Activated CD8-positive, alpha-beta memory T cell treated with anti-CD3 and anti-CD28 coated beads, Interleukin-2, amount 10 ng/mL, durations not matched to agents 7 days and 5 days (primary cell): ENCODE results near the gene CAMK4. TPM values are rescaled to one million over a fixed set of nuclear protein-coding genes. Genes with fewer than 3 reads are reported as not detected.
A peak's percentile ranks its signal among the peaks of the same experiment; 100 is the strongest.

Experiments
- ATAC-seq: fragments of 150-1000 bp; cut with Tn5 transposase; one replicate; pipeline ENCODE4 v1.10.0; 2021; ENCODE audit warnings: moderate library complexity
- CTCF ChIA-PET: fragments of 350-600 bp; sonication (Branson Sonifier 250); formaldehyde crosslinking; loops from one replicate; lab custom pipeline; 2021; ENCODE audit warnings: antibody characterized with exemption; lab: Charles Lee
- DNase-seq: peaks from one replicate; pipeline ENCODE4 v3.0.0-alpha.2; 2020
- H3K27ac Mint-ChIP-seq: one replicate; pipeline ENCODE4 v1.8.0; 2021; ENCODE audit warnings: mild to moderate bottlenecking, mixed read lengths
- H3K27me3 Mint-ChIP-seq: one replicate; pipeline ENCODE4 v1.8.0; 2021; ENCODE audit warnings: mixed read lengths
- H3K36me3 Mint-ChIP-seq: one replicate; pipeline ENCODE4 v1.8.0; 2021; ENCODE audit warnings: mild to moderate bottlenecking, mixed read lengths
- H3K4me1 Mint-ChIP-seq: one replicate; pipeline ENCODE4 v1.8.0; 2021; ENCODE audit warnings: mixed read lengths
- H3K4me3 Mint-ChIP-seq: one replicate; pipeline ENCODE4 v1.8.0; 2021; ENCODE audit warnings: mild to moderate bottlenecking, moderate library complexity, mixed read lengths
- H3K9me3 Mint-ChIP-seq: one replicate; pipeline ENCODE4 v1.8.0; 2022; ENCODE audit warnings: low read depth, mixed read lengths
- total RNA-seq, 2 experiments: library from RNA; stranded (reverse); gene quantifications; one replicate each; pipeline ENCODE4 v1.2.3, GENCODE V29; 2021

The CAMK4 gene
- total RNA-seq, 2 experiments from 2014 or later, result 77.4 to 91.1 TPM

GRCh38 chr5:111233052-111233374 lies 8.8 kb downstream of the CAMK4 start:
- H3K4me3 Mint-ChIP-seq, result peak overlapping the region; percentile 67
- H3K9me3 Mint-ChIP-seq, result no peaks in the 10 kb centered on the region
- CTCF ChIA-PET, result interaction anchor here (0.6 to 7.8 kb wide), 3 partner anchors 8 to 46 kb away, joined by 3 to 65 read pairs (median 5); partner anchors contain the start of gene CAMK4
- no peaks in the 10 kb centered on the region for H3K27me3 Mint-ChIP-seq
- H3K4me1 Mint-ChIP-seq, result peaks cover 89% of the 10 kb centered on the region
- peak overlapping the region; percentile 87 for H3K27ac Mint-ChIP-seq
- ATAC-seq, result peak; percentile 22
- no peak for DNase-seq
- peaks cover 22% of the 10 kb centered on the region for H3K36me3 Mint-ChIP-seq

- ATAC-seq, result peak; percentile 14
- H3K4me1 Mint-ChIP-seq, result peaks cover 89% of the 10 kb centered on the region
- H3K36me3 Mint-ChIP-seq, result peaks cover 18% of the 10 kb centered on the region
These were observed 9.9 kb downstream of the CAMK4 start for GRCh38 chr5:111234125-111234524.

GRCh38 chr5:111235635-111236034 lies 11.5 kb downstream of the CAMK4 start:
- ATAC-seq (no peak), DNase-seq (no peak)
- Mint-ChIP-seq H3K27me3 (no peaks in the 10 kb centered on the region), H3K4me1 (peaks cover 79% of the 10 kb centered on the region), H3K27ac (peak overlapping the region; percentile 96), H3K9me3 (no peaks in the 10 kb centered on the region), H3K4me3 (peak overlapping the region; percentile 3), H3K36me3 (peaks cover 12% of the 10 kb centered on the region)
- CTCF ChIA-PET, result interaction anchor here (0.8 to 7.8 kb wide), 6 partner anchors 10 to 44 kb away, joined by 3 to 65 read pairs (median 4); partner anchors contain the start of gene CAMK4

More at GRCh38 chr5:111234125-111234524, 9.9 kb downstream of the CAMK4 start:
- CTCF ChIA-PET, result interaction anchor here (7.8 kb wide), 1 partner anchor 9 kb away, joined by 65 read pairs; the partner anchor contains the start of gene CAMK4
- Mint-ChIP-seq H3K27ac (peak overlapping the region; percentile 96), H3K9me3 (no peaks in the 10 kb centered on the region), H3K27me3 (no peaks in the 10 kb centered on the region), H3K4me3 (peak overlapping the region; percentile 58)
- no peak for DNase-seq

GRCh38 chr5:111236348-111236747 lies 12.2 kb downstream of the CAMK4 start:
- peaks cover 10% of the 10 kb centered on the region for H3K36me3 Mint-ChIP-seq
- DNase-seq (no peak), ATAC-seq (no peak)
- H3K4me1 Mint-ChIP-seq, result peaks cover 75% of the 10 kb centered on the region
- H3K4me3 Mint-ChIP-seq, result peak overlapping the region; percentile 56
- H3K27ac Mint-ChIP-seq, result peak overlapping the region; percentile 96
- no peaks in the 10 kb centered on the region for H3K27me3 Mint-ChIP-seq
- H3K9me3 Mint-ChIP-seq, result no peaks in the 10 kb centered on the region
- CTCF ChIA-PET, result interaction anchor here (0.8 to 7.8 kb wide), 6 partner anchors 9 to 43 kb away, joined by 3 to 65 read pairs (median 4); partner anchors contain the start of gene CAMK4

- no peaks in the 10 kb centered on the region for H3K9me3 Mint-ChIP-seq
- H3K36me3 Mint-ChIP-seq, result peaks cover 13% of the 10 kb centered on the region
- H3K27me3 Mint-ChIP-seq, result no peaks in the 10 kb centered on the region
- ATAC-seq (peak; percentile 38), DNase-seq (no peak)
- CTCF ChIA-PET, result interaction anchor here (0.9 to 7.8 kb wide), 5 partner anchors 8 to 39 kb away, joined by 5 to 65 read pairs (median 7); partner anchors contain the start of gene CAMK4
- peak overlapping the region; percentile 96 for H3K27ac Mint-ChIP-seq
- peaks cover 72% of the 10 kb centered on the region for H3K4me1 Mint-ChIP-seq
- peak overlapping the region; percentile 56 for H3K4me3 Mint-ChIP-seq
These were observed 12.8 kb downstream of the CAMK4 start for GRCh38 chr5:111236995-111237394.

- H3K4me1 Mint-ChIP-seq, result peaks cover 68% of the 10 kb centered on the region
- peak overlapping the region; percentile 96 for H3K27ac Mint-ChIP-seq
- ATAC-seq (peak; percentile 11), DNase-seq (no peak)
- H3K36me3 Mint-ChIP-seq, result peaks cover 14% of the 10 kb centered on the region
- peak overlapping the region; percentile 56 for H3K4me3 Mint-ChIP-seq
- no peaks in the 10 kb centered on the region for H3K27me3 Mint-ChIP-seq
- no peaks in the 10 kb centered on the region for H3K9me3 Mint-ChIP-seq
- CTCF ChIA-PET, result interaction anchor here (0.9 to 7.8 kb wide), 6 partner anchors 8 to 41 kb away, joined by 5 to 65 read pairs (median 8); partner anchors contain the start of gene CAMK4
These were observed 13.3 kb downstream of the CAMK4 start for GRCh38 chr5:111237470-111237869.

- no peak overlapping the region for H3K4me3 Mint-ChIP-seq
- H3K4me1 Mint-ChIP-seq, result peaks cover 64% of the 10 kb centered on the region
- ATAC-seq (no peak), DNase-seq (no peak)
- H3K9me3 Mint-ChIP-seq, result no peaks in the 10 kb centered on the region
- H3K27ac Mint-ChIP-seq, result peak overlapping the region; percentile 96
- H3K27me3 Mint-ChIP-seq, result no peaks in the 10 kb centered on the region
- H3K36me3 Mint-ChIP-seq, result peaks cover 13% of the 10 kb centered on the region
- CTCF ChIA-PET, result interaction anchor here (0.6 to 7.8 kb wide), 3 partner anchors 14 to 40 kb away, joined by 3 to 65 read pairs (median 8); partner anchors contain the start of gene CAMK4
These were observed 14.4 kb downstream of the CAMK4 start for GRCh38 chr5:111238431-111239225.

- Mint-ChIP-seq H3K27me3 (no peaks in the 10 kb centered on the region), H3K27ac (no peak overlapping the region), H3K4me1 (peaks cover 52% of the 10 kb centered on the region), H3K4me3 (no peak overlapping the region), H3K9me3 (no peaks in the 10 kb centered on the region), H3K36me3 (peaks cover 20% of the 10 kb centered on the region)
- no peak for DNase-seq
- CTCF ChIA-PET, result interaction anchor here (1.0 kb wide), 1 partner anchor 18 kb away, joined by 4 read pairs; the partner anchor contains the start of gene CAMK4
- ATAC-seq, result no peak
These were observed 17.5 kb downstream of the CAMK4 start for GRCh38 chr5:111241696-111242095.

- H3K27ac Mint-ChIP-seq, result no peak overlapping the region
- no peaks in the 10 kb centered on the region for H3K27me3 Mint-ChIP-seq
- CTCF ChIA-PET, result no interaction called here
- DNase-seq (no peak), ATAC-seq (no peak)
- H3K4me3 Mint-ChIP-seq, result no peak overlapping the region
- no peaks in the 10 kb centered on the region for H3K9me3 Mint-ChIP-seq
- peaks cover 20% of the 10 kb centered on the region for H3K36me3 Mint-ChIP-seq
- H3K4me1 Mint-ChIP-seq, result peaks cover 47% of the 10 kb centered on the region
These were observed 18.4 kb downstream of the CAMK4 start for GRCh38 chr5:111242606-111243005.

- ATAC-seq (no peak), DNase-seq (no peak)
- no peak overlapping the region for H3K4me3 Mint-ChIP-seq
- CTCF ChIA-PET, result no interaction called here
- H3K36me3 Mint-ChIP-seq, result peaks cover 20% of the 10 kb centered on the region
- no peaks in the 10 kb centered on the region for H3K9me3 Mint-ChIP-seq
- no peak overlapping the region for H3K27ac Mint-ChIP-seq
- peaks cover 44% of the 10 kb centered on the region for H3K4me1 Mint-ChIP-seq
- no peaks in the 10 kb centered on the region for H3K27me3 Mint-ChIP-seq
These were observed 19.1 kb downstream of the CAMK4 start for GRCh38 chr5:111243318-111243717.

GRCh38 chr5:111245654-111246053 lies 21.5 kb downstream of the CAMK4 start:
- H3K27me3 Mint-ChIP-seq, result no peaks in the 10 kb centered on the region
- no peaks in the 10 kb centered on the region for H3K9me3 Mint-ChIP-seq
- DNase-seq, result no peak
- peaks cover 48% of the 10 kb centered on the region for H3K4me1 Mint-ChIP-seq
- H3K27ac Mint-ChIP-seq, result peak overlapping the region; percentile 52
- CTCF ChIA-PET, result interaction anchor here (1.5 to 4.0 kb wide), 6 partner anchors 9 to 34 kb away, joined by 3 to 18 read pairs (median 8); partner anchors contain the start of gene CAMK4
- ATAC-seq, result no peak
- peaks cover 22% of the 10 kb centered on the region for H3K36me3 Mint-ChIP-seq
- H3K4me3 Mint-ChIP-seq, result peak overlapping the region; percentile 4

GRCh38 chr5:111246459-111246858 lies 22.3 kb downstream of the CAMK4 start:
- Mint-ChIP-seq H3K9me3 (no peaks in the 10 kb centered on the region), H3K27me3 (no peaks in the 10 kb centered on the region), H3K27ac (peak overlapping the region; percentile 13), H3K36me3 (peaks cover 29% of the 10 kb centered on the region), H3K4me3 (peak overlapping the region; percentile 4), H3K4me1 (peaks cover 51% of the 10 kb centered on the region)
- DNase-seq, result no peak
- CTCF ChIA-PET, result interaction anchor here (0.8 to 4.0 kb wide), 7 partner anchors 9 to 34 kb away, joined by 3 to 18 read pairs (median 5); partner anchors contain the start of gene CAMK4
- peak; percentile 54 for ATAC-seq

GRCh38 chr5:111248571-111248970 lies 24.4 kb downstream of the CAMK4 start:
- Mint-ChIP-seq H3K36me3 (peaks cover 21% of the 10 kb centered on the region), H3K4me3 (no peak overlapping the region), H3K4me1 (peaks cover 66% of the 10 kb centered on the region), H3K27ac (peak overlapping the region; percentile 31), H3K27me3 (no peaks in the 10 kb centered on the region), H3K9me3 (no peaks in the 10 kb centered on the region)
- CTCF ChIA-PET, result interaction anchor here (4.0 kb wide), 1 partner anchor 25 kb away, joined by 18 read pairs; the partner anchor contains the start of gene CAMK4
- ATAC-seq, result no peak
- DNase-seq, result no peak
